AG09309 (cell line): ENCODE data around the gene EXOC7.

Source experiments
- DNase-seq: peaks from one replicate; pipeline ENCODE4 v3.0.0-alpha.2; 2010; ENCODE audit warnings: low read depth
- H3K4me3 ChIP-seq: 2 replicates; pipeline ENCODE4 v1.5.1; 2011; ENCODE audit warnings: mild to moderate bottlenecking, low read depth, low read length, moderate library complexity; ENCODE audit not compliant: control insufficient read depth
- CTCF ChIP-seq: IDR thresholded peaks from 2 replicates; pipeline ENCODE4 v1.5.1; 2011; ENCODE audit warnings: mild to moderate bottlenecking, low read depth, low read length, inconsistent platforms; ENCODE audit not compliant: insufficient read depth, control insufficient read depth; ENCODE audit errors: missing control alignments

Gene EXOC7

GRCh38 chr17:76036497-76037261 lies 66.9 kb downstream of the EXOC7 start:
- DNase-seq = no peak
- TF ChIP-seq CTCF = no peak
- no peak overlapping the region for H3K4me3 ChIP-seq

GRCh38 chr17:76034428-76035350 lies 68.9 kb downstream of the EXOC7 start:
- no peak for DNase-seq
- no peak overlapping the region for H3K4me3 ChIP-seq
- no peak for TF ChIP-seq CTCF

- TF ChIP-seq CTCF = no peak
- no peak overlapping the region for H3K4me3 ChIP-seq
- DNase-seq = no peak
Observed at GRCh38 chr17:76033139-76033538, 70.4 kb downstream of the EXOC7 start.

GRCh38 chr17:76032780-76033108 lies 70.8 kb downstream of the EXOC7 start:
- DNase-seq = no peak
- TF ChIP-seq CTCF = no peak
- H3K4me3 ChIP-seq = no peak overlapping the region

GRCh38 chr17:76032073-76032779 lies 71.4 kb downstream of the EXOC7 start:
- no peak for TF ChIP-seq CTCF

More at GRCh38 chr17:76032073-76032779, 71.4 kb downstream of the EXOC7 start:
- DNase-seq = no peak
- no peak overlapping the region for H3K4me3 ChIP-seq
